Skeletal muscle cell (primary cell): Measurements from ENCODE around the gene MDM2.
"Not testable (repeated sequence)": the region's sequence is repeated elsewhere in the genome, so short reads cannot be mapped to it uniquely, and the experiment has no call there.

Experiments used
- DNase-seq: peaks from one replicate; pipeline ENCODE4 v3.0.0-alpha.2; 2010; ENCODE audit warnings: low read depth
- H3K4me3 ChIP-seq: 2 replicates; pipeline ENCODE4 v1.5.1; 2011; ENCODE audit warnings: low read depth, mild to moderate bottlenecking, control low read depth, low read length, moderate library complexity

MDM2 gene

GRCh38 chr12:68842123-68842522 is 34.1 kb downstream of the MDM2 start:
- no peak for DNase-seq
- no peak overlapping the region for H3K4me3 ChIP-seq

GRCh38 chr12:68842784-68843567 is 35.0 kb downstream of the MDM2 start:
- DNase-seq: no peak
- H3K4me3 ChIP-seq: no peak overlapping the region

DNA sequence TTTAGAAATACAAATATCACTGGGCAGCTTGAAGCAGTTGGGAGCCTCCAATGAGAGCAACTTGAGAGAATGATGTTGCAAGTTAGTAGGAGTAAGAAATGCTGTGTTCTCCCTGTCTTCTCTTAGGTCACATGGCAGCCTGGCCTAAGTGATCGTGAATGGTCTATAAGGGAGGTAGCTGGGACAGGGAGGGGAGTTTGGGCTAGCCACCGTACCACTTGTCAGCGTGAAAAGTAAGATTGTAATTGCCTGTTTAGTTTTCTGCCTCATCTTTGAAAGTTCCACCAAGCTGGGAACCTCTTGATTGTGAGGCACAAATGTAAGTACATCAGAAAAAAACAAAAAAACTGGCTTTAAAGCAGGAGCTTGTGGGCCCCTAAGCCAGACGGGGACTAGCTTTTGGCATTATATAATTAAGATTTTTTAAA is 36.4 kb downstream of the MDM2 start:
- H3K4me3 ChIP-seq: no peak overlapping the region
- no peak for DNase-seq

DNA sequence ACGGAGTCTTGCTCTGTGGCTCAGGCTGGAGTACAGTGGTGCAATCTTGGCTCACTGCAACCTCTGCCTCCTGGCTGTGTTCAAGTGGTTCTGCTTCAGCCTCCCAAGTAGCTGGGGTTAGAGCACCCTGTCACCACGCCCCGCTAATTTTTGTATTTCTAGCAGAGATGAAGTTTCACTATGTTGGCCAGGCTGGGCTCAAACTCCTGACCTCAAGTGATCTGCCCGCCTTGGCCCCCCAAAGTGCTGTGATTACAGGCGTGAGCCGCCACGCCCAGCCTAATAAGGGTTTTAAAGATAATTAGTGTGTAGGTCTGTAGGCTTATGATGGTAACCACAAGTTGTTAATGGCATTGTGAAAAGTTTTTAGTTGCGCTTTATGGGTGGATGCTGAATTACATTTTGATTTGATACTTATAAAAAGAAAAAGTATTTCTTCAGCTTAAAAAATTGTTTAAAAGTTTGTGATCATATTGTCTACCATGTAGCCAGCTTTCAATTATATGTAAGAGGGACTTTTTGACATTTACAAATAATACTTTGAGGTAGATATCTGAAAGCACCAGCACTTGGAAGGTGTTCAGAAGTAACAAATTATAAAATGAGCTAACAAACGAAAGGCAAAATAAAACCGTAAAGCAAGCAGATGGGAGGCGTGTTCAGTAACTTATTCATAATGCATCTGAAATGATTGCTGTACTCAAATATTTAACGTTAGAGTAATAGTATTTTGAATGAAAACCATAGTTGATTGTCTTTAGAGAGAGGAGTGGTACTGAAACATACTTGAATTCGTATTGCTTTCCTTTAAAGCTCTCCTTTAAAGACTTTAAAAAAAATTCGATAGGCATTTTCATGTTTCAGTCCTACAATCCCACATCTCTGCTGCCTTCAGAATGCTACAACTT is 37.1 kb downstream of the MDM2 start:
- no peak for DNase-seq
- no peak overlapping the region for H3K4me3 ChIP-seq

DNA sequence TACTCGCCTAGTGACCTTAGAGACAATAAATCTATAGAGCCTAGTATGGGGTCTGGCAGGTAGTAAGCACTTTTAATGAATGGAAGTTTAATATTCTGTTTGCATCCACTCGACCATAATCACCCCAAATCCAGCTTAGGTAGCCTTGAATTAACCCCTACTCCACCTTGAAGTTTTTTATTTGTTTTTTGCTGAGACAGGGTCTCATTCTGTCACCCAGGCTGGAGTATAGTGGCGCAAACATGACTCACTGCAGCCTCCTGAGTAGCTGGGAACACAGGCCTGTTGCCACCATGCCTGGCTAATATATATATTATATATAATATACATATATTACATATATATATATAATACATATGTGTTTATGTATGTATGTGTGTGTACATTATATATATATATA is 38.8 kb downstream of the MDM2 start:
- no peak for DNase-seq
- no peak overlapping the region for H3K4me3 ChIP-seq

GRCh38 chr12:68850390-68850789 is 42.4 kb downstream of the MDM2 start:
- DNase-seq: no peak
- no peak overlapping the region for H3K4me3 ChIP-seq

DNA sequence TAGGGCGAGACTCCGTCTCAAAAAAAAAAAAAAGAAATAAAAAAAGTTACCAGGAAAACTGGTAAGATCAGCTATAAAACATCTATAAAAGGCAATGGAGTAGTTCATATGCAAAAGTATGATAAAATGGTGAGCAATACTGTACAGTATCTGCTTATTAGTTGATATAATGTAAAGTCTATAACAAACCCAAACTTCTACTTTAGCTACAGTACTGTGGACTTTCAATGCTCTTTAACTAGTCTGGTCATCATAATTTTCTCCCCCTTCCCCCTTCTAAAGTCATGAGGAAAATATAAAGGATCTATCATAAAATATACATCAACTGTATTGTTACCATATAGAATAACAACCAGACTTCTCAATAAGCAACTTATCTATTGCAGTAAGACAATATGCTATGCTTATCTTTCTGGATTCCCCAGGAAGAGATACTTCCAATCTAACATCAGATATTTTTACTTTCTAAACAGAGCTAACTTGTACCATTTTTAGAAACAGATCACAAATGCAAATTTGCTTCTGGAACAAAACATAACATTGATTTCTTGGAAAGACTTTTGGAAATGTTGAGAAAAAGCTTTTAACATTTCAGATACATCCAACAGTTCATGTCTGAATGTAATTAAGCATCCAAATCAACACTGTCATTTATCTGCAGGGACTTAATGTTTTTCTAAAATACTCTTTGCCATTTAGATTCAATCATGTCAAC is 43.8 kb downstream of the MDM2 start:
- no peak for DNase-seq

DNA sequence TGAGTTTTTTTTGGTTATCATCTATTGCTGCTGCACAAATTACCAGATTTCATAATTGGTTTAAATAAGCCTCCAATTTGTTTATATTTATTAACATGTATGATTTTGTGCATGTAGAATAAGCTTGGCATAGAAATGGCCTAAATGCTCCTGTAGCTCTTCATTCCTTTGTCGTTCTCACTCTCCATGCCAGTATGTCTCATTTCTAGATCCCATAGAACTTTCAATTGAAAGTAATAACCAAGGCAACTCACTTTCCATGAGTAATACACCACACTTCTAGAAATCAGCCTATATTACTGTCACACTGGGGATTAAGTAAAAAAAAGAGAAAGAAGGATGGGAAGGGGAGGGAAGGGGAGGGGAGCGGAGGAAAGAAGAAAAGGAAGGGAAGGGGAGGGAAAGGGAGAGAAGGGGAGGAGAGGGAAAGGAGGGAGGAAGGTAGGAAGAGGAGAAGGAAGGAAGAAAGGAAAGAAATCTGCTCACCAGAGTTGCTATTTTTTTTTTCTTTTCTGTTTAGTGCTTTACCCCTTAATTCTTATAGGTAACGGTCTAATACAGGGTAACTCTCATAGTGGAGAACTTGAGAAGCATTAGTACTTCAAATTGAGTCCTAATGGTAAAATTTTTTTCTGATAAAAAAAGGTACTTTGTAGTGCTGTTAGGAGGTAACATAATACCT is 45.6 kb downstream of the MDM2 start:
- no peak overlapping the region for H3K4me3 ChIP-seq
- DNase-seq: no peak

More for the DNA sequence above, 43.8 kb downstream of the MDM2 start:
- H3K4me3 ChIP-seq: no peak overlapping the region

- no peak overlapping the region for H3K4me3 ChIP-seq
- no peak for DNase-seq
Measured at GRCh38 chr12:68854078-68854468, 46.1 kb downstream of the MDM2 start.

- H3K4me3 ChIP-seq: no peak overlapping the region
- DNase-seq: no peak
Measured at GRCh38 chr12:68854554-68854953, 46.6 kb downstream of the MDM2 start.

DNA sequence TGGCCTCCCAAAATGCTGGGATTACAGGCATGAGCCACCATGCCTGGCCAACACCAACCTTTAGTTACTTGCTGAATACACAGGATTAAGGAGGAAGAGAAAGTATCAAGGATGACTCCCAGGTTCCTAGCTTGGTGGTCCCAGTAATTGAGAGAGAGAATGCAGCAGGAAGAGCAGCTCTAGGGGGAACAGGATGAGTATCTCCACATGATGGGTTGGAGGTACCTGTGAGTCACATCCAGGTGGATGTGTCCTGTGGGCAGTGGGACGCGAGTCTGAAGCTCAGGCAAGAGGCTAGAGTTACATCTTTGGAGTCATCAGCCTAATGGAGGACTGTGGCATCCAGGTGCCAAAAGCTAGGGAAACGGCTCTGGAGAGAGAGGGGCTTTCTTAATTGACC is 47.1 kb downstream of the MDM2 start:
- H3K4me3 ChIP-seq: no peak overlapping the region
- DNase-seq: no peak

- no peak for DNase-seq
- H3K4me3 ChIP-seq: no peak overlapping the region
Measured at GRCh38 chr12:68855771-68856170, 47.8 kb downstream of the MDM2 start.

DNA sequence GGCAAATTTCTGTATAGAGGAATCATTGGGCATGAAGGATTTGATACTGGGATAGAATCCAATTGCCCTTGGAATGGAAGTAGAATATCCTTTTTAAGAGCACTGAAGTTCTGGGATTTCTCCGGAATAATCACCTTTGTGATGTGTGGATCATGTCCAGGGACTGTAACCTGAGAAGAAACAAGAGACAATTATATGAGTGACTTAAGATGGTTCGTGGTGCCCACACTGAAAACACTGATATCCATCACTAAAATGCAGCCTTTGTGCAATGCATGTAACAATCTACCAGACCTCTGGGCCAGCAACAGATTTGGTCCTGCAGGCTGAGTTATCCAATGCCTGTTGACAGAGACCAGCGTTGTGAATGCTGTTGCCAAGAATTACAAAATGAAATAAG is 48.5 kb downstream of the MDM2 start:
- no peak overlapping the region for H3K4me3 ChIP-seq
- no peak for DNase-seq

- no peak for DNase-seq
- H3K4me3 ChIP-seq: no peak overlapping the region
Measured at GRCh38 chr12:68861890-68862289, 53.9 kb downstream of the MDM2 start.

- no peak for DNase-seq
- H3K4me3 ChIP-seq: no peak overlapping the region
Measured at GRCh38 chr12:68863109-68863770, 55.3 kb downstream of the MDM2 start.

DNA sequence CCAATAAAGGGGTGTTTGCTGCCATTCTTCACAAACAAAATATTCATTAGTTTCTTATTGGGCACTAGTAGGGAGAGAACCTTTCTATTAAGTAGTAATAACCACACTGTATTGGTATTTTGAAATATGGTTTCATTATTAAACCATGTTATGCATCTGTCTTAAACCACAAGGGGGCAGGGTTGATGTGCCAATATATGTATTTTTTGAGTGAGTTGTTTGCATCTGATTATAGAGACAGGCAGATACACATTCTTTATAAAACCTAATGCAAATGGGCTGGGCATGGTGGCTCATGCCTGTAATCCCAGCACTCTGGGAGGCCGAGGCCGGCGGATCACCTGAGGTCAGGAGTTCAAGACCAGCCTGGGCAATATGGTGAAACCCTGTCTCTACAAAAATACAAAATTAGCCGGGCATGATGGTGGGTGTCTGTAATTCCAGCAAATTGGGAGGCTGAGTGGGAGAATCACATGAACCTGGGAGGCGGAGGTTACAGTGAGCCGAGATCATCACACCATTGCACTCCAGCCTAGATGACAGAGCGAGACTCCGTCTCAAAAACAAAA is 56.0 kb downstream of the MDM2 start:
- not testable (repeated sequence) for H3K4me3 ChIP-seq, DNase-seq

- no peak overlapping the region for H3K4me3 ChIP-seq
Measured at GRCh38 chr12:68864604-68865003, 56.6 kb downstream of the MDM2 start.

DNA sequence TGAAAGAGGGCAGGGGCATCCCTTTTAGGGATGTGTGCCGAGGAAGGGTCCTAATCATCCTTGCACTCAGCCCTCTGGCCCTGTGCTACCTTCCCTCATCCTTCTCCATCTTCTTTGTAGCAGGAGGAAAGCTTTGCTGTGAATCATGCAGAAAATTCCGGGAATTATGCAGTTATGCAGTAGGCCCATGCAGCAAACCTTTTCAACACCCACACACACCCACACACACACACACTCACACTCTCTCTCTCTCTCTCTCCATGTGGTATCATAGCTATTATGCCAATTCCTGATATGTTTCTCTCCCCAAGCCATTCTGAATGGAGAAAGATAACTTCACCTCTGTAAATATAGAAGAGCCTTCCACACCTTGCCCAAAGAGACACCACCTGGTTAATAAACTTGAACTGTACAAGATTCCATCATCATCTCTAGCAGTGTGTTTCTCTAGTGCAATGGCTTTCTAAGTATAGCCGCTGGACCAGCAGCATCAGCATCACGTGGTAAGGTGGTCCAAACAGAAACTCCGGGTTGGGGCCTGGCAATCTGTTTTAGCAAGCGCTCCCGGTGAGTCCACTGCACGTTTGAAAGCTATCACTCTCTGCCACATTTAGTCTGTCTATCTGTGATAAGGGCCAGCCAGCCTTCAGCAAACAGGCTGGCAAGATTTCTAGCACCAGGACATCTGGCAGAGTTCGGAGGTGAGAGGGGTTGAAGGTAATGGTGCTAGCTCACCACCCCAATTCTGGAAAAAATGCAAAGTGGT is 57.6 kb downstream of the MDM2 start:
- H3K4me3 ChIP-seq: no peak overlapping the region
- DNase-seq: no peak

More at GRCh38 chr12:68864604-68865003, 56.6 kb downstream of the MDM2 start:
- no peak for DNase-seq
